ENCODE data around the gene RUVBL1.

Gene RUVBL1

GRCh38 chr3:128070898-128071591, 52.6 kb downstream of the RUVBL1 start:
- Histone ChIP-seq H3K27me3 (ENCODE audit: control insufficient read depth, low read length) (no peaks in the 10 kb centered on the region), H3K4me1 (ENCODE audit: control insufficient read depth, low read length) (peaks cover 5% of the 10 kb centered on the region), H3K36me3 (ENCODE audit: control insufficient read depth, low read length) (peaks cover 92% of the 10 kb centered on the region), H3K9me2 (replicated peaks; ENCODE audit: control insufficient read depth, low read length) (no peaks in the 10 kb centered on the region), H3K4me3 (ENCODE audit: low read length) (no peak overlapping the region), H3K4me2 (ENCODE audit: low read length) (no peak overlapping the region), H3K27ac (ENCODE audit: low read depth, low read length) (no peak overlapping the region), H3F3A (ENCODE audit: control insufficient read depth, insufficient read depth) (peaks cover 18% of the 10 kb centered on the region), H3K9me3 (ENCODE audit: control insufficient read depth, insufficient read depth, low read length) (no peaks in the 10 kb centered on the region), H4K20me1 (ENCODE audit: control insufficient read depth, insufficient read depth, low read depth, low read length) (peaks cover 22% of the 10 kb centered on the region), H3K79me2 (ENCODE audit: control insufficient read depth, low read length) (peaks cover 30% of the 10 kb centered on the region)
- no peak for TF ChIP-seq EZH2phosphoT487 (IDR thresholded peaks at IDR 0.05; ENCODE audit: borderline replicate concordance, low read length)

GRCh38 chr3:128069271-128069670, 54.3 kb downstream of the RUVBL1 start:
- TF ChIP-seq EZH2phosphoT487 (IDR thresholded peaks at IDR 0.05; ENCODE audit: borderline replicate concordance, low read length) = no peak
- TF ChIP-seq CTCF (IDR thresholded peaks at IDR 0.05; ENCODE audit: low read depth, low read length, poor library complexity, severe bottlenecking) = no peak
- Histone ChIP-seq H3K27ac (ENCODE audit: low read depth, low read length) (no peak overlapping the region), H3K4me3 (ENCODE audit: low read length) (no peak overlapping the region), H3K4me2 (ENCODE audit: low read length) (no peak overlapping the region), H3K27me3 (ENCODE audit: control insufficient read depth, low read length) (no peaks in the 10 kb centered on the region), H3K9me3 (ENCODE audit: control insufficient read depth, insufficient read depth, low read length) (no peaks in the 10 kb centered on the region), H3K9me2 (replicated peaks; ENCODE audit: control insufficient read depth, low read length) (no peaks in the 10 kb centered on the region), H3F3A (ENCODE audit: control insufficient read depth, insufficient read depth) (peaks cover 20% of the 10 kb centered on the region; the same call in 1 of the 2 replicates), H3K4me1 (ENCODE audit: control insufficient read depth, low read length) (no peaks in the 10 kb centered on the region), H3K79me2 (ENCODE audit: control insufficient read depth, low read length) (peaks cover 28% of the 10 kb centered on the region), H3K36me3 (ENCODE audit: control insufficient read depth, low read length) (peaks cover 98% of the 10 kb centered on the region), H4K20me1 (ENCODE audit: control insufficient read depth, insufficient read depth, low read depth, low read length) (peaks cover 19% of the 10 kb centered on the region)

GRCh38 chr3:128068156-128068620, 55.4 kb downstream of the RUVBL1 start:
- Histone ChIP-seq H4K20me1 (ENCODE audit: control insufficient read depth, insufficient read depth, low read depth, low read length) (peaks cover 12% of the 10 kb centered on the region; the same call in 1 of the 2 replicates), H3K36me3 (ENCODE audit: control insufficient read depth, low read length) (peaks cover 97% of the 10 kb centered on the region), H3K4me3 (ENCODE audit: low read length) (no peak overlapping the region), H3K27me3 (ENCODE audit: control insufficient read depth, low read length) (no peaks in the 10 kb centered on the region), H3K4me2 (ENCODE audit: low read length) (no peak overlapping the region), H3K9me3 (ENCODE audit: control insufficient read depth, insufficient read depth, low read length) (no peaks in the 10 kb centered on the region), H3K9me2 (replicated peaks; ENCODE audit: control insufficient read depth, low read length) (no peaks in the 10 kb centered on the region), H3K27ac (ENCODE audit: low read depth, low read length) (no peak overlapping the region), H3K4me1 (ENCODE audit: control insufficient read depth, low read length) (no peaks in the 10 kb centered on the region), H3F3A (ENCODE audit: control insufficient read depth, insufficient read depth) (peaks cover 16% of the 10 kb centered on the region; the same call in 1 of the 2 replicates), H3K79me2 (ENCODE audit: control insufficient read depth, low read length) (peaks cover 20% of the 10 kb centered on the region)
- TF ChIP-seq EZH2phosphoT487 (IDR thresholded peaks at IDR 0.05; ENCODE audit: borderline replicate concordance, low read length) (no peak), CTCF (IDR thresholded peaks at IDR 0.05; ENCODE audit: low read depth, low read length, poor library complexity, severe bottlenecking) (peak; percentile 76)

- Histone ChIP-seq H3F3A (ENCODE audit: control insufficient read depth, insufficient read depth) (peaks cover 16% of the 10 kb centered on the region; the same call in 1 of the 2 replicates), H3K9me3 (ENCODE audit: control insufficient read depth, insufficient read depth, low read length) (no peaks in the 10 kb centered on the region), H3K79me2 (ENCODE audit: control insufficient read depth, low read length) (peaks cover 19% of the 10 kb centered on the region), H3K4me3 (ENCODE audit: low read length) (no peak overlapping the region), H3K4me1 (ENCODE audit: control insufficient read depth, low read length) (no peaks in the 10 kb centered on the region), H3K9me2 (replicated peaks; ENCODE audit: control insufficient read depth, low read length) (no peaks in the 10 kb centered on the region), H4K20me1 (ENCODE audit: control insufficient read depth, insufficient read depth, low read depth, low read length) (peaks cover 10% of the 10 kb centered on the region; the same call in 1 of the 2 replicates), H3K27me3 (ENCODE audit: control insufficient read depth, low read length) (no peaks in the 10 kb centered on the region), H3K27ac (ENCODE audit: low read depth, low read length) (no peak overlapping the region), H3K4me2 (ENCODE audit: low read length) (no peak overlapping the region), H3K36me3 (ENCODE audit: control insufficient read depth, low read length) (peaks cover 97% of the 10 kb centered on the region)
- TF ChIP-seq EZH2phosphoT487 (IDR thresholded peaks at IDR 0.05; ENCODE audit: borderline replicate concordance, low read length) (no peak), CTCF (IDR thresholded peaks at IDR 0.05; ENCODE audit: low read depth, low read length, poor library complexity, severe bottlenecking) (no peak)
Observed at GRCh38 chr3:128067489-128067888, 56.1 kb downstream of the RUVBL1 start.

All from DOHH2 (cell line).